DND-41 (cell line): ENCODE results near the gene BORCS6.

ENCODE experiments used
- ATAC-seq: fragments of 200-7000 bp; cut with Tn5 transposase; 3 replicates; pipeline ENCODE4 v1.9.1; 2021; ENCODE audit warnings: low read depth; ENCODE audit not compliant: insufficient read depth
- DNase-seq: peaks from one replicate; pipeline ENCODE4 v3.0.0-alpha.2; 2020
- H2AFZ ChIP-seq: 2 replicates; pipeline ENCODE4 v1.6.0; 2012; ENCODE audit warnings: low read depth, low read length
- H3K27ac ChIP-seq: 2 replicates; pipeline ENCODE4 v1.5.1; 2012; ENCODE audit warnings: low read length, inconsistent platforms
- H3K27me3 ChIP-seq: fragments of 200-600 bp; sonication (generic); 2 replicates; pipeline ENCODE4 v1.6.0; 2012; ENCODE audit warnings: low read length, mild to moderate bottlenecking, inconsistent platforms; ENCODE audit not compliant: insufficient read depth, poor library complexity
- H3K36me3 ChIP-seq: 2 replicates; pipeline ENCODE4 v1.5.1; 2012; ENCODE audit warnings: low read length, inconsistent platforms; ENCODE audit not compliant: insufficient read depth
- H3K4me1 ChIP-seq: 2 replicates; pipeline ENCODE4 v1.5.1; 2012; ENCODE audit warnings: mild to moderate bottlenecking, low read length; ENCODE audit not compliant: insufficient read depth
- H3K4me2 ChIP-seq: 2 replicates; pipeline ENCODE4 v1.6.0; 2012; ENCODE audit warnings: mild to moderate bottlenecking, moderate library complexity, low read length, inconsistent platforms; ENCODE audit not compliant: insufficient read depth
- H3K4me3 ChIP-seq, 2 experiments: fragments of 200-600 bp in 1 of 2; shearing (Covaris generic) in 1 of 2; 2 replicates each; pipeline ENCODE4 v1.5.1; 2012 to 2016; ENCODE audit warnings: inconsistent platforms in 2 of 2, low read length in 2 of 2, mild to moderate bottlenecking in 2 of 2, low read depth in 1 of 2, moderate library complexity in 1 of 2
- H3K79me2 ChIP-seq: 2 replicates; pipeline ENCODE4 v1.6.0; 2012; ENCODE audit warnings: low read length, inconsistent platforms; ENCODE audit not compliant: insufficient read depth
- H3K9ac ChIP-seq: 2 replicates; pipeline ENCODE4 v1.6.0; 2012; ENCODE audit warnings: low read depth, mild to moderate bottlenecking, inconsistent platforms, low read length, moderate library complexity
- H3K9me3 ChIP-seq: 2 replicates; pipeline ENCODE4 v1.5.1; 2012; ENCODE audit warnings: low read length, moderate library complexity, mild to moderate bottlenecking, inconsistent platforms; ENCODE audit not compliant: insufficient read depth, severe bottlenecking
- H4K20me1 ChIP-seq: 2 replicates; pipeline ENCODE4 v1.6.0; 2012; ENCODE audit warnings: low read length; ENCODE audit not compliant: insufficient read depth
- EZH2 ChIP-seq: IDR thresholded peaks from 3 replicates; pipeline ENCODE4 v1.6.1; 2012; ENCODE audit warnings: borderline replicate concordance, low read depth, mild to moderate bottlenecking, moderate library complexity, low read length, inconsistent platforms; ENCODE audit not compliant: severe bottlenecking
- TF ChIP-seq, protein P1 (sequence below): IDR thresholded peaks from 2 replicates; pipeline ENCODE4 v1.5.1; 2012; ENCODE audit warnings: borderline replicate concordance, low read length, moderate library complexity, mild to moderate bottlenecking; ENCODE audit not compliant: poor library complexity, severe bottlenecking; ENCODE audit errors: extremely low read depth

The BORCS6 gene

GRCh38 chr17:8146381-8147140 is 43.4 kb downstream of the BORCS6 start:
- Histone ChIP-seq H3K27ac (no peak overlapping the region), H3K79me2 (peaks cover 13% of the 10 kb centered on the region), H3K9me3 (no peaks in the 10 kb centered on the region), H2AFZ (no peak overlapping the region), H4K20me1 (peaks cover 22% of the 10 kb centered on the region), H3K9ac (no peak overlapping the region), H3K4me1 (peaks cover 15% of the 10 kb centered on the region), H3K4me3 (no peak overlapping the region), H3K4me2 (no peak overlapping the region), H3K27me3 (no peaks in the 10 kb centered on the region), H3K36me3 (peaks cover 84% of the 10 kb centered on the region)
- ATAC-seq (no peak), DNase-seq (no peak)
- TF ChIP-seq, protein P1, sequence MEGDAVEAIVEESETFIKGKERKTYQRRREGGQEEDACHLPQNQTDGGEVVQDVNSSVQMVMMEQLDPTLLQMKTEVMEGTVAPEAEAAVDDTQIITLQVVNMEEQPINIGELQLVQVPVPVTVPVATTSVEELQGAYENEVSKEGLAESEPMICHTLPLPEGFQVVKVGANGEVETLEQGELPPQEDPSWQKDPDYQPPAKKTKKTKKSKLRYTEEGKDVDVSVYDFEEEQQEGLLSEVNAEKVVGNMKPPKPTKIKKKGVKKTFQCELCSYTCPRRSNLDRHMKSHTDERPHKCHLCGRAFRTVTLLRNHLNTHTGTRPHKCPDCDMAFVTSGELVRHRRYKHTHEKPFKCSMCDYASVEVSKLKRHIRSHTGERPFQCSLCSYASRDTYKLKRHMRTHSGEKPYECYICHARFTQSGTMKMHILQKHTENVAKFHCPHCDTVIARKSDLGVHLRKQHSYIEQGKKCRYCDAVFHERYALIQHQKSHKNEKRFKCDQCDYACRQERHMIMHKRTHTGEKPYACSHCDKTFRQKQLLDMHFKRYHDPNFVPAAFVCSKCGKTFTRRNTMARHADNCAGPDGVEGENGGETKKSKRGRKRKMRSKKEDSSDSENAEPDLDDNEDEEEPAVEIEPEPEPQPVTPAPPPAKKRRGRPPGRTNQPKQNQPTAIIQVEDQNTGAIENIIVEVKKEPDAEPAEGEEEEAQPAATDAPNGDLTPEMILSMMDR: no peak
- no peak for TF ChIP-seq EZH2

- ATAC-seq (no peak), DNase-seq (no peak)
- no peak overlapping the region for H2AFZ ChIP-seq
- no peak overlapping the region for H3K27ac ChIP-seq
- peaks cover 9% of the 10 kb centered on the region for H3K79me2 ChIP-seq
- H3K9me3 ChIP-seq: no peaks in the 10 kb centered on the region
- no peak overlapping the region for H3K4me3 ChIP-seq
- TF ChIP-seq, protein P1: no peak
- no peak for TF ChIP-seq EZH2
- no peak overlapping the region for H3K4me2 ChIP-seq
- no peaks in the 10 kb centered on the region for H3K27me3 ChIP-seq
- peaks cover 19% of the 10 kb centered on the region for H4K20me1 ChIP-seq
- H3K36me3 ChIP-seq: peaks cover 91% of the 10 kb centered on the region
- no peak overlapping the region for H3K9ac ChIP-seq
- H3K4me1 ChIP-seq: peaks cover 8% of the 10 kb centered on the region
Measured at GRCh38 chr17:8145811-8146210, 44.2 kb downstream of the BORCS6 start.

GRCh38 chr17:8144401-8145231 is 45.4 kb downstream of the BORCS6 start:
- no peak for ATAC-seq
- no peaks in the 10 kb centered on the region for H3K9me3 ChIP-seq
- no peak for DNase-seq
- no peak overlapping the region for H3K9ac ChIP-seq
- no peaks in the 10 kb centered on the region for H3K27me3 ChIP-seq
- TF ChIP-seq, protein P1: no peak
- TF ChIP-seq EZH2: no peak
- peaks cover 89% of the 10 kb centered on the region for H3K36me3 ChIP-seq
- H3K4me3 ChIP-seq: no peak overlapping the region
- H3K4me1 ChIP-seq: peaks cover 8% of the 10 kb centered on the region
- no peak overlapping the region for H3K27ac ChIP-seq
- H2AFZ ChIP-seq: no peak overlapping the region
- H3K4me2 ChIP-seq: no peak overlapping the region
- no peaks in the 10 kb centered on the region for H3K79me2 ChIP-seq
- peaks cover 7% of the 10 kb centered on the region for H4K20me1 ChIP-seq
